HepG2 (cell line): ENCODE measurements around the gene ASB8. TPM values are rescaled to one million over a fixed set of nuclear protein-coding genes. Genes with fewer than 3 reads are reported as not detected.

ENCODE experiments used
- ARID4A ChIP-seq: sonication (generic); formaldehyde crosslinking; IDR thresholded peaks from 2 replicates; pipeline ENCODE4 v1.5.0; 2020; ENCODE audit warnings: mild to moderate bottlenecking, missing genetic modification reagents, borderline replicate concordance
- ATAD3A ChIP-seq: sonication (generic); formaldehyde crosslinking; IDR thresholded peaks from 2 replicates; pipeline ENCODE4 v1.4.0; 2020; ENCODE audit warnings: missing genetic modification reagents
- ATF2 ChIP-seq: sonication (generic); formaldehyde crosslinking; IDR thresholded peaks from 2 replicates; pipeline ENCODE4 v1.4.0; 2020; ENCODE audit warnings: missing genetic modification reagents
- CERS6 ChIP-seq: sonication (generic); formaldehyde crosslinking; IDR thresholded peaks from 2 replicates; pipeline ENCODE4 v1.5.0; 2020; ENCODE audit warnings: missing genetic modification reagents
- CSRNP1 ChIP-seq: sonication (generic); formaldehyde crosslinking; IDR thresholded peaks from 2 replicates; pipeline ENCODE4 v1.8.1; 2023; ENCODE audit warnings: mild to moderate bottlenecking, missing genetic modification reagents
- ELF3 ChIP-seq: IDR thresholded peaks from 2 replicates; pipeline ENCODE4 v1.6.1; 2016; ENCODE audit warnings: missing genetic modification reagents, missing compliant biosample characterization
- HCFC1 ChIP-seq: fragments of 150-350 bp; IDR thresholded peaks from 2 replicates; pipeline ENCODE4 v1.6.1; 2014; ENCODE audit warnings: low read depth, low read length
- HNF4G ChIP-seq, 2 experiments: sonication (generic) in 1 of 2; formaldehyde crosslinking in 1 of 2; IDR thresholded peaks; 2 replicates each; pipeline versions ENCODE4 v1.4.0 to v1.6.1; 2011 to 2020; ENCODE audit warnings: borderline replicate concordance in 2 of 2, low read depth in 2 of 2, mild to moderate bottlenecking in 2 of 2, low read length in 1 of 2, missing genetic modification reagents in 1 of 2, moderate library complexity in 1 of 2
- KDM5A ChIP-seq: fragments of 200-600 bp; sonication (generic); IDR thresholded peaks from 2 replicates; pipeline ENCODE4 v1.7.0; 2018; ENCODE audit warnings: antibody characterized with exemption, mild to moderate bottlenecking, low read length, borderline replicate concordance
- MIXL1 ChIP-seq: IDR thresholded peaks from 2 replicates; pipeline ENCODE4 v1.6.1; 2016
- PHF5A ChIP-seq: IDR thresholded peaks from one replicate; pipeline ENCODE4 v1.6.1; 2018; ENCODE audit warnings: low read depth, missing genetic modification reagents; ENCODE audit not compliant: unreplicated experiment
- TEAD3 ChIP-seq: optimal IDR thresholded peaks from 2 replicates; pipeline ENCODE3; 2016; ENCODE audit warnings: borderline replicate concordance
- ZBTB26 ChIP-seq: IDR thresholded peaks from 2 replicates; pipeline ENCODE4 v1.6.1; 2016; ENCODE audit warnings: missing compliant biosample characterization, missing genetic modification reagents, borderline replicate concordance
- ZFP1 ChIP-seq: IDR thresholded peaks from 2 replicates; pipeline ENCODE4 v1.6.1; 2016
- ZFY ChIP-seq: sonication (generic); formaldehyde crosslinking; IDR thresholded peaks from 2 replicates; pipeline ENCODE4 v1.4.0; 2020; ENCODE audit warnings: missing genetic modification reagents
- ZNF33A ChIP-seq: sonication (generic); formaldehyde crosslinking; IDR thresholded peaks from 2 replicates; pipeline ENCODE4 v1.5.1; 2020; ENCODE audit warnings: missing genetic modification reagents, mild to moderate bottlenecking, moderate library complexity, borderline replicate concordance
- ZNF792 ChIP-seq: IDR thresholded peaks from 2 replicates; pipeline ENCODE4 v1.6.1; 2016
- polyA plus RNA-seq, 8 experiments: library from polyadenylated mRNA; depleted of rRNA in 3 of 8; stranded (reverse) in 7 of 8; unstranded in 1 of 8; fragments of >200 nt; fragmentation: Illumina TruSeq in 4 of 8; extraction: Trizol in 4 of 8; gene quantifications; 2 replicates each; pipeline versions ENCODE4 v1.2.1 to v1.2.3, GENCODE V29; 2011 to 2016; ENCODE audit warnings: low read depth in 4 of 8, missing spikeins in 1 of 8, mixed read lengths in 1 of 8; ENCODE audit not compliant: insufficient read depth in 1 of 8
- total RNA-seq, 5 experiments: library from RNA; depleted of rRNA; stranded (reverse); fragments of >200 nt; fragmentation: Illumina TruSeq; extraction: Trizol; gene quantifications; 2 replicates each; pipeline ENCODE4 v1.2.3, GENCODE V29; 2016; ENCODE audit warnings: low read depth in 1 of 5

ASB8 gene
- total and polyA plus RNA-seq, 2 of the 13 experiments (the other 11 are each of a cell fraction or from before 2014, with no cell fraction given) = 14.0 to 15.5 TPM

- peak; percentile 92 for TF ChIP-seq ARID4A (CRISPR knock-in tag)
- no peak for TF ChIP-seq ZFP1 (CRISPR knock-in tag)
- peak; percentile 74; the same call in 1 of the 2 replicates for TF ChIP-seq HNF4G (IDR thresholded peaks at IDR 0.05; ENCODE audit: borderline replicate concordance, low read depth, low read length)
- 0 out of 2 replicates have a peak, but pooled peaks have one; percentile 43 for TF ChIP-seq HNF4G (CRISPR knock-in tag; IDR thresholded peaks at IDR 0.05; ENCODE audit: borderline replicate concordance, low read depth)
- peak; percentile 27 for TF ChIP-seq PHF5A
- TF ChIP-seq ZNF792 (CRISPR knock-in tag) = 0 out of 2 replicates have a peak, but pooled peaks have one; percentile 42
- TF ChIP-seq HCFC1 = peak; percentile 45; the same call in 1 of the 2 replicates
- peak; percentile 50 for TF ChIP-seq TEAD3 (CRISPR knock-in tag)
- TF ChIP-seq CERS6 (CRISPR knock-in tag) = no peak
- no peak for TF ChIP-seq ATAD3A (CRISPR knock-in tag)
- TF ChIP-seq ATF2 (CRISPR knock-in tag) = no peak
- TF ChIP-seq KDM5A = peak; percentile 98
- TF ChIP-seq ZBTB26 (CRISPR knock-in tag) = peak; percentile 13; the same call in 1 of the 2 replicates
- TF ChIP-seq ZFY (CRISPR knock-in tag) = peak; percentile 79; the same call in 1 of the 2 replicates
- TF ChIP-seq ELF3 (CRISPR knock-in tag) = peak; percentile 63; the same call in 1 of the 2 replicates
- TF ChIP-seq CSRNP1 (CRISPR knock-in tag) = peak; percentile 72; the same call in 1 of the 2 replicates
- no peak; the same call in 1 of the 2 replicates for TF ChIP-seq MIXL1 (CRISPR knock-in tag)
- TF ChIP-seq ZNF33A (CRISPR knock-in tag) = no peak
These were observed 51.2 kb downstream of the ASB8 start, which contains the start of gene SENP1 (continued) for GRCh38 chr12:48105867-48106680.
